Right lobe of liver (tissue), 6 donors: Measurements from ENCODE around the gene ZBTB25. TPM values are rescaled to one million over a fixed set of nuclear protein-coding genes. Genes with fewer than 3 reads are reported as not detected.

Experiments used
- ATAC-seq, 4 donors: fragments of 200-7000 bp; cut with Tn5 transposase; one replicate each; pipeline ENCODE4 v1.9.1; 2020; ENCODE audit warnings: mild to moderate bottlenecking in 4 of 4, moderate library complexity in 4 of 4
- DNase-seq, 3 donors: peaks; one replicate each; pipeline ENCODE4 v3.0.0-alpha.2; 2020
- H3K27ac ChIP-seq, 3 donors: fragments of 200-600 bp; one replicate each; pipeline ENCODE4 v1.8.0; 2022
- H3K27me3 ChIP-seq, 2 donors: fragments of 200-600 bp; one replicate each; pipeline ENCODE4 v1.8.0; 2022
- H3K36me3 ChIP-seq, 4 donors: fragments of 200-600 bp; sonication (generic) in 1 of 4; one replicate each; pipeline versions ENCODE4 v1.5.1 to v1.8.0; 2017 to 2022; ENCODE audit warnings: control low read depth in 1 of 4
- H3K4me1 ChIP-seq, 4 donors: fragments of 200-600 bp; sonication (generic) in 1 of 4; one replicate each; pipeline versions ENCODE4 v1.5.1 to v1.8.0; 2017 to 2022; ENCODE audit warnings: control low read depth in 1 of 4
- H3K4me3 ChIP-seq, 3 donors: fragments of 200-600 bp; one replicate each; pipeline ENCODE4 v1.8.0; 2022
- H3K9me3 ChIP-seq, 4 donors: fragments of 200-600 bp; sonication (generic) in 1 of 4; one replicate each; pipeline versions ENCODE4 v1.5.1 to v1.8.0; 2017 to 2022; ENCODE audit warnings: control low read depth in 1 of 4
- POLR2A ChIP-seq: fragments of 450-650 bp; IDR thresholded peaks from one replicate; pipeline ENCODE4 v1.6.1; 2017; ENCODE audit warnings: antibody characterized with exemption, mild to moderate bottlenecking
- WGBS: methylation state at CpG from one replicate; pipeline ENCODE4 v1.1.6; 2018; ENCODE audit warnings: low coverage, low lambda C conversion rate; ENCODE audit not compliant: insufficient coverage; ENCODE audit errors: missing lambda C conversion rate; 5-methylcytosine and 5-hydroxymethylcytosine counted together
- intact Hi-C, 2 donors: fragments of 100-400 bp; cut with DNase I; formaldehyde crosslinking; loops; one replicate each; pipeline versions ENCODE4 v1.11.2 to v1.14.1; 2022
- total RNA-seq, 6 experiments: library from RNA; depleted of rRNA in 2 of 6; stranded (reverse); fragments of >200 nt in 2 of 6; fragmentation: NEBNext Ultra II Directional in 3 of 6; extraction: Animal tissue kit (Norgen Biotek cat#: 25700) in 3 of 6; gene quantifications; one replicate each; pipeline versions ENCODE4 v1.1.0 to v1.2.4, GENCODE V29; 2016 to 2023
- TF ChIP-seq, protein P1 (sequence below), 4 donors: fragments of 200-600 bp in 3 of 4; fragments of 450-650 bp in 1 of 4; IDR thresholded peaks; one replicate each; pipeline versions ENCODE4 v1.5.1 to v1.8.0; 2016 to 2022; ENCODE audit warnings: antibody characterized with exemption in 4 of 4, mild to moderate bottlenecking in 2 of 4
- donor health status: DM: no; HTN: yes; CAD: no.
- donor health status: DM: no; HTN: no; CAD: no.
- donor health status: DM: no; HTN: no; CAD: no.
- donor health status: DM: no; HTN: yes; CAD: no.
- donor health status: DM: no; HTN: yes; CAD: no.

The ZBTB25 gene
- total RNA-seq, 6 experiments from 2014 or later: 5.5 to 6.2 (median 5.7) TPM

DNA sequence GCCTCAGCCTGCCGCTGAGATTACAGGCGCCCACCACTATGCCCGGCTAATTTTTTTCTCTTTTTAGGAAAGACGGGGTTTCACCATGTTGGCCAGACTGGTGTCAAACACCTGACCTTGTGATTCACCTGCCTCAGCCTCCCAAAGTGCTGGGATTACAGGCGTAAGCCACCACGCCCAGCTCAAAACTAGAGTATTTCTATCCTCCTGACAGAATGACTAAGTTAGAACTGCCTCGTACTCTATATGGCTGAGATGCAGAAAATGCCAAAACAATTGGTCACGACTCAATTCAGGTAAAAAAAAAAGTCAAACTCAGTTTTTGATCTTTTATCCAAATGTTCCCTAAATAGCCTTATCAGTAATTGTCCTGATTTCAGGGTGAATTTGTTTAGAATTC lies 27.2 kb downstream of the ZBTB25 start:
- TF ChIP-seq, protein P1, sequence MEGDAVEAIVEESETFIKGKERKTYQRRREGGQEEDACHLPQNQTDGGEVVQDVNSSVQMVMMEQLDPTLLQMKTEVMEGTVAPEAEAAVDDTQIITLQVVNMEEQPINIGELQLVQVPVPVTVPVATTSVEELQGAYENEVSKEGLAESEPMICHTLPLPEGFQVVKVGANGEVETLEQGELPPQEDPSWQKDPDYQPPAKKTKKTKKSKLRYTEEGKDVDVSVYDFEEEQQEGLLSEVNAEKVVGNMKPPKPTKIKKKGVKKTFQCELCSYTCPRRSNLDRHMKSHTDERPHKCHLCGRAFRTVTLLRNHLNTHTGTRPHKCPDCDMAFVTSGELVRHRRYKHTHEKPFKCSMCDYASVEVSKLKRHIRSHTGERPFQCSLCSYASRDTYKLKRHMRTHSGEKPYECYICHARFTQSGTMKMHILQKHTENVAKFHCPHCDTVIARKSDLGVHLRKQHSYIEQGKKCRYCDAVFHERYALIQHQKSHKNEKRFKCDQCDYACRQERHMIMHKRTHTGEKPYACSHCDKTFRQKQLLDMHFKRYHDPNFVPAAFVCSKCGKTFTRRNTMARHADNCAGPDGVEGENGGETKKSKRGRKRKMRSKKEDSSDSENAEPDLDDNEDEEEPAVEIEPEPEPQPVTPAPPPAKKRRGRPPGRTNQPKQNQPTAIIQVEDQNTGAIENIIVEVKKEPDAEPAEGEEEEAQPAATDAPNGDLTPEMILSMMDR (IDR thresholded peaks at IDR 0.05): no peak
- TF ChIP-seq POLR2A: no peak
- H3K4me3 ChIP-seq: no peak overlapping the region
- WGBS: 95% methylated on average over 8 of the region's 8 CpGs
- intact Hi-C loops: no loop called here
- H3K4me1 ChIP-seq: no peaks in the 10 kb centered on the region
- no peaks in the 10 kb centered on the region for H3K9me3 ChIP-seq
- ATAC-seq (no peak), DNase-seq (no peak)
- H3K27me3 ChIP-seq: no peaks in the 10 kb centered on the region
- H3K27ac ChIP-seq: no peak overlapping the region
- H3K36me3 ChIP-seq: peaks cover 0 to under 1% (median 0%) of the 10 kb centered on the region in 4 donors

DNA sequence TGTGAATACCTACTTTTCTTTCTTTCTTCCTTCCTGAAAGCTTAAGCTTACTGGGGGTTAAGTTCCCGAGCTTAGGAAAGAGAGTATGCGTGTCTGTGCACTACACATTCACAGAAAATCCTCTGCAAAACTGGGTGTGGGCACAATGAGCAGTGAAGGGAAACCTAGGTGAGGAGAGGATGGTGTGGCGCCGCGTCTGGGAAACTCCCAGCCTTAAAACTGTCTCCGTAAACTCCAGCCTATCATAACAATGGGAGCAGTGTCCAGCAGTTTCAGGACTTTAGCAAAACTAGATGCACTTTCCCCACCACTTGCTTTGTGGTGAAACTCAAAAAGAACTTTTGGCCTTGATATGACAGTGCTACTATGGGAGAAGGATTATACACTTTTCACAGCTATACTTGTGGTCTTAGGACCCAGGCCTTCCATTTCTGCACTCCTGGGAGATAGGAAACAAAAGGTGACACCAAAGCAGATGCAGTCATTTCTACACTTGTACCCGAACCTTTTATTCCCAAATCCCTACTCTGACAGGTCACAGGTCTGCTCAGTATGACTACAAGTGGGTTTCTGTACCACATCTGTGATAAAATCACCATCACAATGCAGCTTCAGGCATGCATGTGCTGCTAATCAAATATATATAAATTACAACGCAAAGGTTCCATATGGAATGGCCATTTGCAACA lies 27.9 kb downstream of the ZBTB25 start:
- no peak overlapping the region for H3K27ac ChIP-seq
- ATAC-seq (no peak), DNase-seq (no peak)
- H3K9me3 ChIP-seq: no peaks in the 10 kb centered on the region
- no peak overlapping the region for H3K4me3 ChIP-seq
- no peak for TF ChIP-seq POLR2A
- TF ChIP-seq, protein P1 (IDR thresholded peaks at IDR 0.05): no peak
- no peaks in the 10 kb centered on the region for H3K4me1 ChIP-seq
- H3K36me3 ChIP-seq: no peaks in the 10 kb centered on the region
- H3K27me3 ChIP-seq: no peaks in the 10 kb centered on the region
- intact Hi-C loops: no loop called here
- WGBS: 90% methylated on average over 7 of the region's 8 CpGs

DNA sequence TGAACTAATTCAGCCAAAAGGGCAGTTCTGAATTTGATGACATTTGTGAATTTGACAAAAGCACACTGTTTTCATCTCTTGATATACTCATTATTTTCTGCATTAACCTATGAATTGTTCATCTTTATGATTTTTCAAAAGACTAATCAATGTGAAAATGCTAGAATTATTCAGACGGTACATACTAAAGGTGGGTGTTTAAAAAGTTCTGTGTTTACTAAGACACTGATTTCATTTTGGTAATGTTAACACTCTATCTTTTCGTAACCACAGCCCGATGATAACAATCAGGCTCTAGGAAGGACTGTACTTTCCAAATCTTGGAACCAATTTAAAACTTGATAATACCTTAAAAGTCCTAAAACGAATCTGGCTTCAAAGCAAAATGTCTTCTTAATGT lies 28.9 kb downstream of the ZBTB25 start:
- no peak overlapping the region for H3K4me3 ChIP-seq
- H3K27ac ChIP-seq: no peak overlapping the region
- no peak for TF ChIP-seq POLR2A
- TF ChIP-seq, protein P1 (IDR thresholded peaks at IDR 0.05): no peak
- WGBS: 79% methylated on average over 4 of the region's 4 CpGs
- no peaks in the 10 kb centered on the region for H3K4me1 ChIP-seq
- DNase-seq (no peak), ATAC-seq (no peak)
- intact Hi-C loops: no loop called here
- no peaks in the 10 kb centered on the region for H3K9me3 ChIP-seq
- H3K27me3 ChIP-seq: no peaks in the 10 kb centered on the region
- no peaks in the 10 kb centered on the region for H3K36me3 ChIP-seq

DNA sequence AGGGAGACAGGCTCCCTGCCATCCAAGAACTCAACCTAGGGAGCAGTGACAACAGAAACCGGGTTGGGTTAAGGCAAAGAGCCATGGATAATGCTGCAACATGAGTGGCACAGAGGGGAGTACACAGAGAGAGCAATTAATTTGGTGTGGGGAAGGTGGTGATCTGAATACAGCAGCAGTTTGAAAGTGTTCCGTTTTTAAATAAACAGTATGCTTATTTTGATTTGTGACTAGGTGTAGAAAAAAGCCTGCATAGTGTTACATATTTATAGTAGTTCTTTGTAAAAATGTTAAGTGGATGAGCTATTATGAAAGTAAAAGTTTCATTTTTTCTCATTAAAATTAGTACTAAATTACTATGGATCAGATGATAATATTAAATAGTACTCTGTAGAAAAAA lies 29.6 kb downstream of the ZBTB25 start:
- 29% methylated on average over 2 of the region's 2 CpGs for WGBS
- TF ChIP-seq POLR2A: no peak
- TF ChIP-seq, protein P1 (IDR thresholded peaks at IDR 0.05): no peak
- no peak overlapping the region for H3K27ac ChIP-seq
- no peaks in the 10 kb centered on the region for H3K27me3 ChIP-seq
- no peaks in the 10 kb centered on the region for H3K9me3 ChIP-seq
- intact Hi-C loops: no loop called here
- H3K36me3 ChIP-seq: no peaks in the 10 kb centered on the region
- no peak for ATAC-seq
- no peak overlapping the region for H3K4me3 ChIP-seq
- no peak for DNase-seq
- no peaks in the 10 kb centered on the region for H3K4me1 ChIP-seq
